HG03103 (cell line): ENCODE results near the gene MC2R.

Experiments used
- ATAC-seq: cut with Tn5 transposase; IDR thresholded peaks from one replicate; pipeline ENCODE4 v1.9.1; 2021; ENCODE audit warnings: low read depth; ENCODE audit not compliant: unreplicated experiment

MC2R gene

DNA sequence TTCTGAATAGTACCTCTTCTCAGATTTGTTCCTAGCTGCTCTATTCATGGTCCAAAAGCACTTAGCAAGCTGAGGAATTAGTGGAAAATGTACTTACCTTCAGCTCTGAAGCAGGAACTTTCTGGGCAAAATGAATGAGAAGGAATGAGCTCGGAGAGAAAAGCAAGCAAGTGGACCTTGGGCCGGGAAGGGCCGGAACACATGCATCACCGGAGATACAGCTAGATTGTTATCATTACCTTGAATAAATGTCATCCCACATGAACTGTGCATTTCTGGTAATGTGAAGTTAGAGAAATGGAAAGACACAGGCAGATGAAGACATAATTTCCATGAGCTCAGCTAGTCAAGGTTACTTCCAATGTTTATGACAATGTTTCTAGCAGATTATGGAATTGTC lies at the start of gene MC2R:
Gene MC2R, minus strand, starts transcription at position 146 of the 400 bp plus-strand sequence. CDS start 30,018 bp downstream, outside the sequence.
- no peak for ATAC-seq

GRCh38 chr18:13945811-13946210 lies 30.5 kb upstream of the MC2R start:
- no peak for ATAC-seq

DNA sequence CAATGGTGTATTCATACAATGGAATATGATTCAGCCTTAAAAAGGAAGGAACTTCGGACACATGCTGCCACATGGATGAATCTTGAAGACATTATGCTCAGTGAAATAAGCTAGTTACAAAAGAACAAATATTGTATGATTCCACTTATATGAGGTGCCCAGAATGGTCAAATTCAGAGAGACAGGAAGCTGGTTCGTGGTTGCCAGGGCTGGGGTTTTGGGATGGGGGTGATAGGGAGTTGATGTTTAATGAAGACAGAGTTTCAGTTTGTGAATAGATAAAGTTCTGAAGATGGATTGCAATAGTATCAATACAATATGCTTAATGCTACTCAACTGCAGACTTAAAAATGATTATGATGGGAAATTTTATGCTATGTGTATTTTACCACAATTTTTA lies 28.0 kb upstream of the MC2R start:
- no peak for ATAC-seq

- no peak for ATAC-seq
These were observed 25.0 kb upstream of the MC2R start for GRCh38 chr18:13940326-13940725.

- no peak for ATAC-seq
These were observed 19.3 kb upstream of the MC2R start for GRCh38 chr18:13934676-13935075.

DNA sequence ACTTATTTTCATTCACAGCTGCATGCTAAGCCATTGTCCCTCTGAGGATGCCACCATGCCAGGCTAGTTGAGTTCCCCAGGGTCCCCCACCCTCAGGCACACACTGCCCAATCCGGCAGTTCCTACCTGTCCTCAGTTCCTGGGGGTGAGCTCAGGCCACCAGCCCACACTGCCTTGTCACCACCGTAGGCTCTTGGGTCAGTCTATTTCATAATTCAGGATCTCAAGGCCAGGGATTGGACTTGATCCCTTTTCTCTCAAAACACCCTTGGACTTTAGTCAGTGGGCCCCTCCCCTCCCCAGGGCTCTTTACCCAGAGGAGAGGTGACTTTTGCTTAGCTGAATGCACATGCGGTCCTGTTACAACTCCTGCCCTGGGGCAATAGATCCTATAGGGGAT lies 18.7 kb upstream of the MC2R start:
- no peak for ATAC-seq

- no peak for ATAC-seq
These were observed 17.1 kb upstream of the MC2R start for GRCh38 chr18:13932285-13933025.

DNA sequence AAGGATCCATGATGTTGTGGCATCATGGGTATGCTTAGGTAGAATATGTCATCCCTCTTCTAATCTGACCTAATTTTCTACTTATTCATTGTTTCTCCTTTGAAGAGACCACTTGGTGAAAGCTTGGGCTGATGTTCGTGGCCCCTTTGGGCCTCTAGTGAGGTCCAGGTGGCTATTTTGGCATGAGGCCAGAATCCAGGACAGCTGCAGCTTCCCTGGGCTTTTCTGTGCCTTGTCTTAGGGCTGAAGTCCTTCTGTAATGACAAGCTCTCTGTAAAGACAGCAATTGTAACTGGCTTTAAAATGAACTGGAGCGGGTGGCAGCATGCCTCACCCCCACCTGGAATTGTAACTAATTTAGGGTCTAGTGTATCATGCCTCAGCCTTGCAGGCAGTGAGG lies 15.6 kb upstream of the MC2R start:
- ATAC-seq = no peak

DNA sequence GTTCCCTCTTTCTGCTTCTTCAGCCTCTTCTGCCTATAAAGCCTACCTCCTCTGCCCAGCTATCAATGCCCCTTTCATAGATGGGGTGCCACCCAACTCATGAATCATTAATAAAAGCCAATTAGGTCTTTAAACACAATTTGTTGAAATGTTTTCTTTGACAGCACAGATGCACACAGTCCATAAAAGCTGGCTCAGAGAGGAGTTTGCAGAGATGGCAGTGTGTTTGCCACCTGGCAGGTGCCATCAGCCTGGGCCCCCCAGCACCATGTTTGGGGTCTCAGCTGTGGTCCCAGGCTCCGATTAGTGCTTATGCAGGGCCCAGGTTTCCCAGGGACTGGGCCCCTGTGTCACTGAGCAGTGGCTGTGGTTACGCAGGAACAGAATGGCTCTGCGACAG lies 7.9 kb upstream of the MC2R start:
- no peak for ATAC-seq

GRCh38 chr18:13918898-13919297 lies 3.6 kb upstream of the MC2R start:
- ATAC-seq = no peak

GRCh38 chr18:13917401-13917800 lies 2.1 kb upstream of the MC2R start:
- ATAC-seq = no peak

DNA sequence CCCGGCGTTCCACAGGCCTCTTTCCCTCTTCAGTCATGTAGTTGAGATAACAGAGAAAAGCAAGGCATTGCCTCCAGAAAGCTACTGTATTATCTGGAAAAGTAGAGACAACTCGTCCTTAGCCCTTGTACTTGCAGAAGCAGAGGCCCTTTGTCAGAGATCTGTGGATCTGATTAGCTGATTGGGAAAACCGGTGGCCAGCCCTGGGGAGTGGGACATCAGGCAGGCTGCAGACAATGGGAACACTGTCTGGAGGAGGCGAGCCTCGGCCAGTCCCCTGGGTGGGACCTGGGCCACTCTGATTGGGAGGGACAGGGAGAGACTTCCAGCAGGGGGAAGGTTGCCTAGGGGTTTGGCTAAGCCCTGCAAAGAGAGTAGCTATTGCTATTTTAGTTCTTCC lies 1.2 kb upstream of the MC2R start:
- no peak for ATAC-seq

DNA sequence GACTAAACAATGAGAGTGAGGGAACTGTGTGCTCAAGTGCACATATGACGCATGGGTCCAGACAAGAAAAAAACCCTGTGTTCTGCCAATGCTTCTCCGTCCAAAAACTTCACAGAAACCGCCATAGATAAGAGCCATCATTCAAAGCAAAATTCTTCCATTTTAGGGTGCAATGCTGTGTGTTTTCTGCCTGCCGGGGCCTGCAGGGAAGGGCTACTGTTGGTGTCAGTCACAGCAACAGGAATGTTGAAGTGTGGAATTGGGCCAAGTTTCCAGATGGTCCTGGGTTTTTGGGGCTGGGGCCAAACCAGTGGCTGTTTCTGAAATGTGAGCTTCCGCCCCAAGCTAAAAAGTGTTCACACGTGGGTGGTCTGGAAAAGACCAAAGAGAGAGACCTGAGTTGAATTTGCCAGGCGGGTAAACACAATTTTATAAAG lies 677 bp upstream of the MC2R start:
- no peak for ATAC-seq

GRCh38 chr18:13914756-13915155 lies 580 bp downstream of the MC2R start:
- ATAC-seq = no peak

DNA sequence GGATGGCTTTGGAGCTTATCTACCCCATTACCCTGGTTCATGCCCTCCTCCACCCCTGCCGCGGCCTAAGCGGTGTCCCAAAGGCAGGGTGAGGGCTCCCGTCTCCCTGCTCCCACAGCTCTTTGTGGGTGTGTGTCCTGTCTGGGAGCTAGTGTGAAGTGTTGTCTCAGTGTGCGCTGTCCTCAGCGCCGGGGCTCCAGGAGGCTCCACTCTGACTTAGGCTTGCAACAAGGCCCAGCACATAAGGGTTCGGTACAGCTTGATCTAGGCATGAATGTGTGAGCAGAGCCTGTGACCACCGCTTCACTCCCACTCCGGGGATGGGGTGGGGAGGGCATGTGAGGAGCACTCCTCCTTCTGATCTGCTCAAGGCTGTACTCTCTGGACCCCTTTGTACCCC lies 1.2 kb downstream of the MC2R start:
- ATAC-seq = no peak

DNA sequence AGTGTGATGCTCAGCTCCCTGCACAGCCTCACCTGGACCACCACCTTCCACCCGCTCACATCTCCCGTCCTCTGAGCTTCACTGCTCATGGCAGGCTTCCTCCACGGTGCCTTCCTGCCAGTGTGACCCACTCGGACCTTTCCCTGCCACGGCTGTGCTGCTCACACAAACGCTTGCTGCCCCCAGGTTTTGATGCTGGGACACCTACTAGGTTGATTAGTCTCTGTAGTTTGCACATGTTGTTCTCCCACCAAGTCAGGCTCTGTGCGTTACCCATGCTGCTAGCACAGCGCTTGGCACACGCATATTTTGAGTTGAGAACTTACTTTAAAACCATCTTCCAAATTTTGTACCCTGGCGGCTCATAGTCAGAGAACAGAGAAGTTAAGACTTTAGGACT lies 2.1 kb downstream of the MC2R start:
- ATAC-seq = no peak

DNA sequence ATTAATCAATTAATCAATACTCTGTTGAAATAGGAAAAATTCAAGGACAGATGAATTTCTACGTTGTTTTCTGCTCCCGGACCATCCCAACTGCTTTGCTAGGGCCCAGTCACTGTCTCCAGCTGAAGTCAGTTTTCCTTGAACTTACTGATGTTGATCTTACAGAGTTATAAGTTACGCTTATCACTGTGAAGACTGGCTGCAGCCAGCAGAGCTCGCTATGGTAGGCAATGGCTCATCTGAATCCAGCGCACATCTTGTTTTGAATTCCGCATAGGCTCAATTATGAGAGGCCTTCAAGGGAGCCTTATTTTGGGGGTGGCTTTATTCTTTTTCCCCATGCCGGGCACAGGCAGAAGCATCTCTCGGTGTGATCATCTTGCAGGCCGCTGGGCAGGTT lies 2.7 kb downstream of the MC2R start:
- no peak for ATAC-seq

DNA sequence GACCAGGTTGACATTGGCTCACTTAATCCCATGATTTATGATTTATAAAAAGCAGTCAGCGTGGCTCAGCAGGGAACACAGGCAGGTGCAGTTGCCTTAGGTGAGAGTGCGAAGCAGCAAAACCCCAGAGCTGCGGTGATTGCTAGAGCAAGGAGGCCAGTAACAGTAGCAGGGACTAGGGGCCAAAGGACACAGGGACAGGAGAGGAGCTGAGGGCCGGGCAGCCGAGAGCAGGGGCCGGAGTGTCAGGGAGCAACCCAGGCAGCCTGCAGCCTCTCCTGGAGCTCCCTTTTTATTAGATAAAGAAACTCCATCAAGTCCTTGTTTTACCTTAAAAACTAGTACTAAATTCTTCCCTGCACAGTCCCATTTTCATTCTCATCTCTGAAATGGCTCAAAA lies 4.3 kb downstream of the MC2R start:
- no peak for ATAC-seq

- no peak for ATAC-seq
These were observed 4.8 kb downstream of the MC2R start for GRCh38 chr18:13910501-13910900.

- ATAC-seq = no peak
These were observed 6.0 kb downstream of the MC2R start for GRCh38 chr18:13909141-13909940.

GRCh38 chr18:13900633-13901032 lies 14.7 kb downstream of the MC2R start:
- no peak for ATAC-seq

GRCh38 chr18:13895505-13896033 lies 19.8 kb downstream of the MC2R start:
- ATAC-seq = no peak
